Posterior vena cava (tissue), 2 donors: ENCODE results near the gene TSN. TPM values are rescaled to one million over a fixed set of nuclear protein-coding genes. Genes with fewer than 3 reads are reported as not detected.
"Not testable (repeated sequence)": the region's sequence is repeated elsewhere in the genome, so short reads cannot be mapped to it uniquely, and the experiment has no call there.

Experiments used
- DNase-seq: peaks from one replicate; pipeline ENCODE4 v3.0.0-alpha.2; 2020; ENCODE audit warnings: low spot score
- intact Hi-C, 2 donors: fragments of 100-400 bp; cut with DNase I; formaldehyde crosslinking; loops; one replicate each; pipeline versions ENCODE4 v1.14.1 to v1.14.2; 2022 to 2023
- total RNA-seq, 2 donors: library from RNA; stranded (reverse); fragmentation: NEBNext Ultra II Directional; extraction: Animal tissue kit (Norgen Biotek cat#: 25700); gene quantifications; one replicate each; pipeline ENCODE4 v1.2.1, GENCODE V29; 2021
- donor health status: DM: yes; HTN: yes; CAD: no.
- donor health status: DM: yes; HTN: yes; CAD: no.

The TSN gene
- total RNA-seq, 2 donors from 2014 or later, result 43.8 to 49.5 TPM

- intact Hi-C loops, result no loop called here
- DNase-seq, result no peak
These were observed 35.0 kb downstream of the TSN start for GRCh38 chr2:121790276-121790956.

- no peak for DNase-seq
- intact Hi-C loops, result no loop called here
These were observed 35.8 kb downstream of the TSN start for GRCh38 chr2:121791290-121791689.

- DNase-seq, result no peak
- intact Hi-C loops, result no loop called here
These were observed 36.4 kb downstream of the TSN start for GRCh38 chr2:121791801-121792221.

GRCh38 chr2:121793816-121794215 lies 38.4 kb downstream of the TSN start:
- no peak for DNase-seq
- intact Hi-C loops, result no loop called here

- intact Hi-C loops, result no loop called here
- DNase-seq, result no peak
These were observed 38.8 kb downstream of the TSN start for GRCh38 chr2:121794233-121794632.

GRCh38 chr2:121796239-121796638 lies 40.8 kb downstream of the TSN start:
- no peak for DNase-seq
- intact Hi-C loops, result no loop called here

- no peak for DNase-seq
- intact Hi-C loops, result no loop called here
These were observed 43.2 kb downstream of the TSN start for GRCh38 chr2:121798617-121799016.

GRCh38 chr2:121801916-121802315 lies 46.5 kb downstream of the TSN start:
- intact Hi-C loops, result no loop called here
- no peak for DNase-seq

GRCh38 chr2:121803503-121803902 lies 48.1 kb downstream of the TSN start:
- intact Hi-C loops, result no loop called here
- no peak for DNase-seq

- no peak for DNase-seq
- intact Hi-C loops, result no loop called here
These were observed 48.9 kb downstream of the TSN start for GRCh38 chr2:121804340-121804739.

GRCh38 chr2:121804997-121805765 lies 49.7 kb downstream of the TSN start:
- intact Hi-C loops, result no loop called here

GRCh38 chr2:121805766-121806143 lies 50.3 kb downstream of the TSN start:
- no peak for DNase-seq
- intact Hi-C loops, result no loop called here

More at GRCh38 chr2:121804997-121805765, 49.7 kb downstream of the TSN start:
- no peak for DNase-seq

GRCh38 chr2:121807771-121808170 lies 52.3 kb downstream of the TSN start:
- DNase-seq, intact Hi-C loops: not testable (repeated sequence)

GRCh38 chr2:121809607-121810006 lies 54.2 kb downstream of the TSN start:
- intact Hi-C loops, result no loop called here
- no peak for DNase-seq

- intact Hi-C loops, result no loop called here
- DNase-seq, result no peak
These were observed 55.8 kb downstream of the TSN start for GRCh38 chr2:121810959-121811853.

- intact Hi-C loops, DNase-seq: not testable (repeated sequence)
These were observed 57.6 kb downstream of the TSN start for GRCh38 chr2:121813083-121813482.

- intact Hi-C loops, result no loop called here
These were observed 59.8 kb downstream of the TSN start for GRCh38 chr2:121815216-121815615.

GRCh38 chr2:121816797-121817196 lies 61.3 kb downstream of the TSN start:
- intact Hi-C loops, result no loop called here
- DNase-seq, result no peak

More at GRCh38 chr2:121815216-121815615, 59.8 kb downstream of the TSN start:
- no peak for DNase-seq

GRCh38 chr2:121817304-121817703 lies 61.9 kb downstream of the TSN start:
- intact Hi-C loops, DNase-seq: not testable (repeated sequence)
